Colonic mucosa (tissue), 4 donors: ENCODE results near the gene UHMK1. TPM values are rescaled to one million over a fixed set of nuclear protein-coding genes. Genes with fewer than 3 reads are reported as not detected.
"Not testable (repeated sequence)": the region's sequence is repeated elsewhere in the genome, so short reads cannot be mapped to it uniquely, and the experiment has no call there.

Experiments used
- DNase-seq: peaks from one replicate; pipeline ENCODE4 v3.0.0-alpha.2; 2020
- H3K27ac ChIP-seq: fragments of 200-600 bp; one replicate; pipeline ENCODE4 v1.8.0; 2021
- H3K27me3 ChIP-seq: fragments of 200-600 bp; one replicate; pipeline ENCODE4 v1.8.0; 2021
- H3K36me3 ChIP-seq: fragments of 200-600 bp; one replicate; pipeline ENCODE4 v1.8.0; 2021
- H3K4me1 ChIP-seq: fragments of 200-600 bp; one replicate; pipeline ENCODE4 v1.8.0; 2021; ENCODE audit warnings: mild to moderate bottlenecking
- H3K4me3 ChIP-seq: fragments of 200-600 bp; one replicate; pipeline ENCODE4 v1.8.0; 2021
- H3K9ac ChIP-seq, 2 donors: one replicate each; pipeline ENCODE4 v1.7.0; 2013; ENCODE audit warnings: control low read depth in 2 of 2, low read depth in 2 of 2, low read length in 2 of 2
- H3K9me3 ChIP-seq: fragments of 200-600 bp; one replicate; pipeline ENCODE4 v1.8.0; 2021
- CTCF ChIP-seq: fragments of 200-600 bp; IDR thresholded peaks from one replicate; pipeline ENCODE4 v1.8.0; 2022; ENCODE audit warnings: antibody characterized with exemption, mild to moderate bottlenecking
- intact Hi-C: fragments of 100-400 bp; cut with DNase I; formaldehyde crosslinking; loops from one replicate; pipeline ENCODE4 v1.14.1; 2022
- total RNA-seq, 2 donors: library from RNA; stranded (reverse); fragmentation: NEBNext Ultra II Directional in 1 of 2; extraction: Animal tissue kit (Norgen Biotek cat#: 25700) in 1 of 2; gene quantifications; one replicate each; pipeline ENCODE4 v1.2.1, GENCODE V29; 2021
- donor health status: healthy.
- donor health status: DM: no; HTN: no; CAD: no.
- donor health status: DM: no; HTN: no; CAD: no.

The UHMK1 gene
- total RNA-seq, 2 donors from 2014 or later: 52.1 to 59.0 TPM

DNA sequence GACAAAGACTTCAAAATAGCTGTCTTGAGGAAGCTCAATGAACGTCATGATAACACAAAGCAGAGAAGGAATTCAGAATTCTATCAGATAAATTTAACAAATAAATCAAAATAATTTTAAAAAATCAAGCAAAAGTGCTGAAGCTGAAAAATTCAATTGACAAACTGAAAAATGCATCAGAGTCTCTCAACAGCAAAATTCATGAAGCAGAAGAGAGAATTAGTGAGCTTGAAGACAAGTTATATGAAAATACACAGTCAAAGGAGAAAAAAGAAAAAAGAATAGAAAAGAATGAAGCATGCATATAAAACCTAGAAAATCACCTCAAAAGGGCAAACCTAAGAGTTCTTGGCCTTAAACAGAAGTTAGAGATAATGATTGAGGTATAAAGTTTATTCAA, 21.0 kb upstream of the UHMK1 start:
- no peaks in the 10 kb centered on the region for H3K9me3 ChIP-seq
- no peak overlapping the region for H3K4me3 ChIP-seq
- no peak for DNase-seq
- no peak for TF ChIP-seq CTCF
- H3K27me3 ChIP-seq: no peaks in the 10 kb centered on the region
- H3K36me3 ChIP-seq: no peaks in the 10 kb centered on the region
- no peaks in the 10 kb centered on the region for H3K4me1 ChIP-seq
- intact Hi-C loops: no loop called here
- no peak overlapping the region for H3K9ac ChIP-seq
- H3K27ac ChIP-seq: no peak overlapping the region

DNA sequence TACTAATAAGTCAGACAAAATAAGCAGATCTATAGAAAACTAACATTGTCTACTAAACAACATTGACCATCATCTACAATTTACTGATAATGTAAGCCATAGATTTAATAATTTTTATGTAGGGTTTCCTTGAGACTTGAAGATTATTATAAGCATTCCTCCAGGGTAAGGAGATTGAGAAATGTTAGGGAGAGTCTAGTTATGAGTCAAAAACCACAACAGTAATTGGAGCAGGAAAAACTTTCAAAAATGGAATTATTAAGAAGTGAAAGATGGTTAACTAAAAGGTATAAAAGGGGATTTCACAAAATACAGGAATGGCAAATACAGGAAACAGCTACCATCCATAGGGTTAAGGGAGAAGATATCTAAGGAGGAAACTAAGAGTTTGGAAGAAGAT, 12.4 kb upstream of the UHMK1 start:
- intact Hi-C loops: no loop called here
- DNase-seq: no peak
- H3K27ac ChIP-seq: no peak overlapping the region
- H3K9ac ChIP-seq: no peak overlapping the region
- H3K9me3 ChIP-seq: no peaks in the 10 kb centered on the region
- H3K4me1 ChIP-seq: no peaks in the 10 kb centered on the region
- no peaks in the 10 kb centered on the region for H3K27me3 ChIP-seq
- H3K4me3 ChIP-seq: no peak overlapping the region
- TF ChIP-seq CTCF: no peak
- no peaks in the 10 kb centered on the region for H3K36me3 ChIP-seq

DNA sequence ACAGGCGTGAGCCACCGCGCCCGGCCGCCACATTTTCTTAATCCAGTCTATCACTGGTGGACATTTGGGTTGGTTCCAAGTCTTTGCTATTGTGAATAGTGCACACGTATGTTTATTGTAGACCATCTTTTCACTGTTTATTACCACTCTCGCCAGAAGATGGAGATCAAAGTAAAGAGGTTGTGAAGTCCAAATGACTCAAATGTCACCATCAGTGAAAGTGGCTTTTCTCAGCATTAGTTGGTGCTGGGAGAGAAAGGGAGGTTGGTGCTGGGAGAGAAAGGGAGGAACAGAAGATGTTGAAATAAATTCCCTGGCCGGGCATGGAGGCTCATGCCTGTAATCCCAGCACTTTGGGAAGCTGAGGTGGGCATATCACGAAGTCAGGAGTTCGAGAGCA, 10.4 kb upstream of the UHMK1 start:
- Histone ChIP-seq H3K4me1 (no peaks in the 10 kb centered on the region), H3K27ac (no peak overlapping the region), H3K9me3 (no peaks in the 10 kb centered on the region), H3K36me3 (no peaks in the 10 kb centered on the region), H3K9ac (no peak overlapping the region), H3K4me3 (no peak overlapping the region), H3K27me3 (no peaks in the 10 kb centered on the region)
- TF ChIP-seq CTCF: no peak
- DNase-seq: no peak
- intact Hi-C loops: no loop called here

DNA sequence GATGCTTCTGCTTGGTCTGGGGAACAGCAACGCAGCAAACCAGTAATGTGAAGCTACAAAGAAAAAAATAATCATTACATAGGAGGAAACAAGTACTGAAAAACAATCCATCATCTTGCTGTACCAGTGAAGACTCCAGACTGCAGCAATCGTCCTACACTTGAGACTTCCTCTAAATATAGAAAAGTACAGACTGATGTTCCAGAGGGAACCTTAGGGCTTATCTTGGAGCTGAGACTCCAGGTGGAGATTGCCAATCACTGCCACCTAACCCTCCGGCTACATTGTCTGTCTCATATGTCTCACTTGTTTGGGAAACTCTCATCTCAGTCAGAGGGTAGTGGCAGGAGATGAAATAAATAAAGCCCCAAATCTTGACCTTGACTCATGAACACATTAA, 9.4 kb upstream of the UHMK1 start:
- DNase-seq: no peak
- intact Hi-C loops: no loop called here

DNA sequence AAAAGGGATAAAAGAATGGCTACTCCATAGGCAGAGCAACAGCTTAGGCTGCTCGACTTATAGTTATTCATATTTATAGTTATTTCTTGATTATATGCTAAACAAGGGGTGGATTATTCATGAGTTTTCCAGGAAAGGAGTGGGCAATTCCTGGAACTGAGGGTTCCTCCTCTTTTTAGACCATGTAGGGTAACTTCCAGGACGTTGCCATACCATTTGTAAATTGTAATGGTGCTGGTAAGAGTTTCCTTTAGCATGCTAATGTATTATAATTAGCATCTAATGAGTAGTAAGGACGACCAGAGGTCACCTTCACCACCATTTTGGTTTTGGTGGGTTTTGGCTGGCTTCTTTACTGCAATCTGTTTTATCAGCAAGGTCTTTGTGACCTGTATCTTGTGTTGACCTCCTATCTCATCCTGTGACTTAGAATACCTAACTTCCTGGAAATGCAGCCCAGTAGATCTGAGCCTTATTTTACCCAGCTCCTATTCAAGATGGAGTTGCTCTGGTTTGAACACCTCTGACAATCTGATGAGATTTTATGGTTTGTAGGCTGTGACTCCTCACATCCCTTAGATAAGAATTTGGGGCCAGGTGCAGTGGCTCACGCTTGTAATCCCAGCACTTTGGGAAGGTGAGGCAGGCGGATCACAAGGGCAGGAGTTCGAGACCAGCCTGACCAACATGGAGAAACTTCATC, 1.9 kb upstream of the UHMK1 start:
- H3K27me3 ChIP-seq, H3K4me1 ChIP-seq, H3K36me3 ChIP-seq, H3K4me3 ChIP-seq, H3K9me3 ChIP-seq, H3K9ac ChIP-seq, DNase-seq, H3K27ac ChIP-seq, intact Hi-C loops: not testable (repeated sequence)

More for the DNA sequence above, 9.4 kb upstream of the UHMK1 start:
- TF ChIP-seq CTCF: no peak
- H3K9me3 ChIP-seq: no peaks in the 10 kb centered on the region
- no peak overlapping the region for H3K4me3 ChIP-seq
- no peak overlapping the region for H3K9ac ChIP-seq
- H3K27ac ChIP-seq: no peak overlapping the region
- no peaks in the 10 kb centered on the region for H3K27me3 ChIP-seq
- no peaks in the 10 kb centered on the region for H3K4me1 ChIP-seq
- no peaks in the 10 kb centered on the region for H3K36me3 ChIP-seq

- Histone ChIP-seq H3K27ac (peak overlapping the region; percentile 82), H3K4me3 (peak overlapping the region; percentile 73), H3K9ac (peak overlapping the region; percentile 89 to 96), H3K27me3 (no peaks in the 10 kb centered on the region), H3K4me1 (no peaks in the 10 kb centered on the region), H3K36me3 (no peaks in the 10 kb centered on the region), H3K9me3 (no peaks in the 10 kb centered on the region)
- intact Hi-C loops: no loop called here
- no peak for TF ChIP-seq CTCF
- DNase-seq: no peak
These were observed 405 bp upstream of the UHMK1 start for GRCh38 chr1:162497104-162497722.
